ENCODE data around the gene ARHGAP12.

Gene ARHGAP12

DNA sequence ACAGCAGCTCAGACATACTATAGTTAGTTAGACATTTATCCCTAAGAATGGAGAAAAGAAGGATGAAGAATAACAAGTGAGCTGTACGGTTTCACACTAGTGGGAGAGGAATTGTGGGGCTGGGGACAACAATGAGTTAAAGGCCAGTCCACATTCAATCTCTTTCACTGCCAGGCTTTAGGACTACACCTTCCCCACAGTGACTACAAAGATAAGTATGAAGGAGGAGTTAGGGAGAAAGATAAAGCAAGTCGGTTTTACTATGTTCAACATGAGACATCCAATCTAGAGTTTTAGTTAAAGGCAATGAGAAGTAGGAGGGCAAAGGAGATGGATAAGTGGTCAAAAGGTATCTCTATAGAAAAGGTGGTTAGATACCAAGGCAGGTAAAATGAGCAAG is 16.3 kb downstream of the ARHGAP12 start:
- DNase-seq (ENCODE audit: insufficient read length, low spot score) (no peak), FAIRE-seq (no peak)
- TF ChIP-seq, protein P1, sequence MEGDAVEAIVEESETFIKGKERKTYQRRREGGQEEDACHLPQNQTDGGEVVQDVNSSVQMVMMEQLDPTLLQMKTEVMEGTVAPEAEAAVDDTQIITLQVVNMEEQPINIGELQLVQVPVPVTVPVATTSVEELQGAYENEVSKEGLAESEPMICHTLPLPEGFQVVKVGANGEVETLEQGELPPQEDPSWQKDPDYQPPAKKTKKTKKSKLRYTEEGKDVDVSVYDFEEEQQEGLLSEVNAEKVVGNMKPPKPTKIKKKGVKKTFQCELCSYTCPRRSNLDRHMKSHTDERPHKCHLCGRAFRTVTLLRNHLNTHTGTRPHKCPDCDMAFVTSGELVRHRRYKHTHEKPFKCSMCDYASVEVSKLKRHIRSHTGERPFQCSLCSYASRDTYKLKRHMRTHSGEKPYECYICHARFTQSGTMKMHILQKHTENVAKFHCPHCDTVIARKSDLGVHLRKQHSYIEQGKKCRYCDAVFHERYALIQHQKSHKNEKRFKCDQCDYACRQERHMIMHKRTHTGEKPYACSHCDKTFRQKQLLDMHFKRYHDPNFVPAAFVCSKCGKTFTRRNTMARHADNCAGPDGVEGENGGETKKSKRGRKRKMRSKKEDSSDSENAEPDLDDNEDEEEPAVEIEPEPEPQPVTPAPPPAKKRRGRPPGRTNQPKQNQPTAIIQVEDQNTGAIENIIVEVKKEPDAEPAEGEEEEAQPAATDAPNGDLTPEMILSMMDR (IDR thresholded peaks at IDR 0.05; ENCODE audit: insufficient read depth, missing control alignments) = no peak

DNA sequence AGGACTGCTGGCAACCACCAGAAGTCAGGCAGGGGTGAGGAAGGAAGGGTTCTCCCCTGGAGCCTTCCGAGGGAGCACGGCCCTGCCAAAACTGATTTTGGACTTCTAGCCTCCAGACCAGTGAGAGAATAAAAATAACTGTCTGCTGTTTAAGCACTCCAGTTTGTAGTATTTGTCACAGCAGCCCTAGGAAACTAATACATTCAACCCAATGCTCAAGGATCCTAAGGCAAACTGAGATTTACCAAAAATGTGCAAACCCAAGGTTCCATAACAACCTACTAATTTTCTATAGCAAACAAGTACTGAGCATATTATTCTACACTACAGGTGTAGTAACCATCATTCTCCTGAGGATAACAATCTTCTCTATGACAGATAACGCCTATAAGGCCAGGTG is 18.6 kb downstream of the ARHGAP12 start:
- FAIRE-seq (no peak), DNase-seq (ENCODE audit: insufficient read length, low spot score) (no peak)
- TF ChIP-seq, protein P1 (IDR thresholded peaks at IDR 0.05; ENCODE audit: insufficient read depth, missing control alignments) = no peak

- DNase-seq (ENCODE audit: insufficient read length, low spot score) (no peak), FAIRE-seq (no peak)
- TF ChIP-seq, protein P1 (IDR thresholded peaks at IDR 0.05; ENCODE audit: insufficient read depth, missing control alignments) = no peak
Measured at GRCh38 chr10:31908157-31908556, 20.5 kb downstream of the ARHGAP12 start.

DNA sequence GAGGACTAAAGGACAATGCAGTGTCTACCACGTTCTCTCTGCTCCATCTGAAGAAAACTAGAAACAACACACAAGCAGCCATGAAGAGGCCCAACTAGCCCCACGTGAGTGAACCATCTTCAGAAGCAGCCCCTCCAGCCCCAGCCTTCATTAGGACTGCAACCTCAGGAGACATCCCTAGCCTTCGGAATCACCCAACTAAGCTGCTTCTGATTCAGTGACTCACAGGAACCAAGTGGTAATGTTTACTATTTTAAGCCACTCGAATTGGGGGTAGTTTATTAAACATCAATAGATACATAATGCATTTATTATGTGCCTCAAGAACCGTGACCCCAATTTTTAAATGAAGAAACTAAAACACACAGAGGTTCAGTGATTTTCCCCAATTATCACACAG is 22.6 kb downstream of the ARHGAP12 start:
- FAIRE-seq (no peak), DNase-seq (ENCODE audit: insufficient read length, low spot score) (no peak)
- TF ChIP-seq, protein P1 (IDR thresholded peaks at IDR 0.05; ENCODE audit: insufficient read depth, missing control alignments) = no peak

- TF ChIP-seq, protein P1 (IDR thresholded peaks at IDR 0.05; ENCODE audit: insufficient read depth, missing control alignments) = no peak
- FAIRE-seq = no peak
- no peak for DNase-seq (ENCODE audit: insufficient read length, low spot score)
Measured at GRCh38 chr10:31905586-31905985, 23.0 kb downstream of the ARHGAP12 start.

DNA sequence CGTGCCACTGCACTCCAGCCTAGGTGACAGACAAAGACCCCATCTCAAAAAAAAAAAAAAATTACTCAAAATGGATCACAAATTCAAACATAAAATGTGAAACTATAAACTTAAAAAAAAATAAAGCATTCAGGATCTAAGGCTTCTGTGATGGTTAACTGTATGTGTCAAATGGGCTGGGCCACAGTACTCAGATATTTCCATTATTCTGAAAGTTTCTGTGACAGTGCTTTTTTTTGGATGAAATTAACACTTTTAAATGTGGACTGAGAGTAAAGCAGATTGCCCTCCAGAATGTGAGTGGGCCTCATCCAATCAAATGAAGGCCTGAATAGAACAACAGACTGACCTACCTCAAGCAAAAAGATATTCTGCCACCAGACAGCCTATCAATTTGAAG is 26.0 kb downstream of the ARHGAP12 start:
- no peak for FAIRE-seq
- no peak for DNase-seq (ENCODE audit: insufficient read length, low spot score)
- TF ChIP-seq, protein P1 (IDR thresholded peaks at IDR 0.05; ENCODE audit: insufficient read depth, missing control alignments) = no peak

DNA sequence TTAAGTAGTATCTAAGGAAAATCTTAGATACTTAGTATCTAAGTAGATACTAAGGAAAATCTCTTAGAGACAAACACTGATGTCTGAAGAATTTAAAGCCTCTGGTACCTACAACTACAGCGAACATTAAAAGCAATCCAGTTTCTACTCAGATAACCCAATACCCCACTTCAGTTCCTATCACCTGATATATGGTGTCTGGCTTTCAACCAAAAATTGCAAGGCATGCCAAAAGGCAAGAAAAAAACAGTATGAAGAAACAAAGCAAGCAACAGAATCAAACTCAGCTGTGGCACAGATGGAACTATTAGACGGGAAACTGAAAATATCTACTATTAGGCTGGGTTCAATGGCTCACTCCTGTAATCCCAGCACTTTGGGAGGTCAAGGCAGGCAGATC is 31.1 kb downstream of the ARHGAP12 start:
- DNase-seq (ENCODE audit: insufficient read length, low spot score) (no peak), FAIRE-seq (no peak)
- TF ChIP-seq, protein P1 (IDR thresholded peaks at IDR 0.05; ENCODE audit: insufficient read depth, missing control alignments) = no peak

Measured in D721Med (cell line).